Inflammatory macrophage treated with lipopolysaccharide for 4 hours (primary cell): ENCODE results near the gene TM7SF3.
A peak's percentile ranks its signal among the peaks of the same experiment; 100 is the strongest.
"Not testable (repeated sequence)": the region's sequence is repeated elsewhere in the genome, so short reads cannot be mapped to it uniquely, and the experiment has no call there.

ENCODE experiments used
- DNase-seq: peaks from one replicate; pipeline ENCODE4 v3.0.0-alpha.2; 2020

TM7SF3 gene

DNA sequence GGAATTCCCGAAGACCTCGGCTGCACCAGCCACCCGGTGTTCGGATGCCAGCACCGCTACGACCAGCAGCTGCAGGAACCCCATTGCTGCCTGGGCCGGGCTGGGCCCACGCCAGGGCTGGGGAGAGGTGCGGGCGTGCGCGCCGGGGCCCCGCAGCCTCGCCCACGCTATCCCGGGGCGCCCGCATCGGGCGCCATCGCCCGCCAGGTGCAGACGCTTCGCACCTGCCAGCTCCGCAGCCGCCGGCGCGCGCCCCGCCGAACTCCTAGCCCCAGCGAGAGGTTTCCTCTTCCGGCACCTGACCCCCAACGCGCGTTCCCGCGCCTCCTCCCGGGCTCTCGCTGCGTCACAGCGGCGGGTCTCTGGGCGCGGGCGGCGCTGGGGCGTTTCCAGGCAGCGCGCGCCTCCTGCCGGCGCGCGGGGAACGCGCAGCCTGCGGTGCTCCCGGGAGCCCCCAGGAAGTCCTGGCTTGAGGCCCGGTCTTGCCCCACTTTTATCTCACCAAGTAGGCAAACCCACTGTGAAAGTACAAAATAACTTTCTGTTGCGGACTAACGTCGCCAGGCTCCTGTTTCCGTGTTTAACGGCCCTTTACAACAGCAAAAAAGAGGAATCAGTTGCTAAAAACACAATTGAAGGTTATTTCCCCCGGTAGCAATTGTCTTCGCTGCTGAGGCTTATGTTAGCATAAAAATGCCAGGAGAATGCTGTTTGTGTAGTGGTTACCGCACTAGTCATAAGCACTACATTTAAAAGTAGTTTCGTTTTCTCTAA lies at the start of gene TM7SF3:
Gene TM7SF3 (minus strand): TSS at position 300 of the 774 bp plus-strand sequence. CDS start 216 bp downstream, at position 84.
- DNase-seq, result peak; percentile 93

DNA sequence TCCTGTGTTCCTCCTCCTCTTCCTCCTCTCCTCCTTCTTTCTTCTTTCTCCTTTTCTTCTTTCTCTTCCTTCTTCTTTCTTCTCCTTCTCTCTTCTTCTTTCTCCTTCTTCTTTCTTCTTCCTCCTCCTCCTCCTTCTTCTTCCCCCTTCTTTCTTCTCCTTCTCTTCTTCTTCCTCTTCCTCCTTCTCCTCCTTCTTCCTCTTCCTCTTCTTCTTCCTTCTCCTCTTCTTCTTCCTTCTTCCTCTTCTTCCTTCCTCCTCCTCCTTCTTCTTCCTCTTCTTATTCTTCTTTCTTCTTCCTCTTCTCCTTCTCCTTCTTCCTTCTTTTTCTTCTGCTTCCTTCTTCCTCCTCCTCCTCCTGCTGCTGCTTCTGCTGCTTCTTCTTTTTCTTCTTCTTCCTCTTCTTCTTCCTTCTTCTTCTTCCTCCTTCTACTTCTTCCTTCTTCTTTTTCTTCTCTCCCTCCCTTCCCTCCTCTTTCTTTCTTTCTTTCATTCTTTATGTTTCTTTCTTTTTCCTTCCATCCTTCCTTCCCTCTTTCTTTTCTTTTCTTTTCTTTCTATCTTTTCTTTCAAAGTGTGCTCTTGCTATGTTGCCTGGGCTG lies 49.2 kb upstream of the TM7SF3 start:
- DNase-seq, result no peak

DNA sequence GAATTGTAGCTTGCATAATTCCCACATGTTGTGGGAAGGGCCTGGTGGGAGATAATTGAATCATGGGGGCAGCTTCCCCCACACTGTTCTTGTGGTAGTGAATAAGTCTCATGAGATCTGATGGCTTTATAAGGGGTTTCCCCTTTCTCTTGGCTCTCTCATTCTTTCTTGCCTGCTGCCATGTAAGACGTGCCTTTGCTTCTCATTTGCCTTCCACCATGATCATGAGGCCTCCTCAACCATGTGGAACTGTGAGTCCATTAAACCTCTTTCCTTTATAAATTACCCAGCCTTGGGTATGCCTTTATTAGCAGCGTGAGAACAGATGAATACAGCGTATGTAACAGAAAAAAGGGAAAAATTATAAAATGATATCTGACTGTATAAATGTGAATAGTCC lies 47.1 kb upstream of the TM7SF3 start:
- DNase-seq, result peak; percentile 10

- DNase-seq, result no peak
Measured at GRCh38 chr12:27060740-27061139, 46.6 kb upstream of the TM7SF3 start.

- no peak for DNase-seq
Measured at GRCh38 chr12:27057543-27057942, 43.4 kb upstream of the TM7SF3 start.

DNA sequence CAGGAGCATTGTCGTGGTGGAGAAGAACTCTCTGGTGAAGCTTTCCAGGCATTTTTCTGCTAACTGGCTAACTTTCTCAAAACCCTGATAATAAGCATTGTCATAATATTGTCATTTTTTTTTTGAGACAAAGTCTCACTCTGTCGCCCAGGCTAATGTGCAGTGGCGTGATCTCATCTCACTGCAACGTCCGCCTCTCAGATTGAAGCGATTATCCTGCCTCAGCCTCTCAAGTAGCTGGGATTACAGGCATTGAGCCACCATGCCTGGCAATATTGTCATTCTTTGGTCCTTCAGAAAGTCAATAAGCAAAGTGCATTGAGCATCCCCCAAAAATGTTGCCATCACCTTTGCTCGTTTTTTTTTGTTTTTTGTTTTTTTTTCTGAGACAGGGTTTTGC lies 41.8 kb upstream of the TM7SF3 start:
- DNase-seq, result no peak

- no peak for DNase-seq
Measured at GRCh38 chr12:27052742-27053141, 38.6 kb upstream of the TM7SF3 start.

DNA sequence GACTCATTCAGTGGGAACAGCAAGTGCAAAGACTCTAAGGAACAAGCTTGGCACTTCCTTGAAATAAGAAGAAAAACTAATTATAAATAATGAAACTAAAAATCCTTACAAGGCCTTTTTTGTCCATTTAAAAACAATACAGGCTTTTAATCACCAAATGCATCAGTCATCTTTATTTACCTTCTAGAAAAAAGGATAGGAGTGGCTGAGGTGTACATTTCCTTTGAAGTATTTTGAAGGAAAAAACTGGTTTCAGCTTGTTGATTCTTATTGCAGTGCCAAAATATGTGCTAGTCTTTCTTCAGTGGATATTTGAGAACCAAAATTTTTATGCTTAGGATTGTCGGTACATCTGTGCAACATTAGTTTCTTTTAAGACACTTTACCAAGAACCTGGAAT lies 38.0 kb upstream of the TM7SF3 start:
- no peak for DNase-seq

DNA sequence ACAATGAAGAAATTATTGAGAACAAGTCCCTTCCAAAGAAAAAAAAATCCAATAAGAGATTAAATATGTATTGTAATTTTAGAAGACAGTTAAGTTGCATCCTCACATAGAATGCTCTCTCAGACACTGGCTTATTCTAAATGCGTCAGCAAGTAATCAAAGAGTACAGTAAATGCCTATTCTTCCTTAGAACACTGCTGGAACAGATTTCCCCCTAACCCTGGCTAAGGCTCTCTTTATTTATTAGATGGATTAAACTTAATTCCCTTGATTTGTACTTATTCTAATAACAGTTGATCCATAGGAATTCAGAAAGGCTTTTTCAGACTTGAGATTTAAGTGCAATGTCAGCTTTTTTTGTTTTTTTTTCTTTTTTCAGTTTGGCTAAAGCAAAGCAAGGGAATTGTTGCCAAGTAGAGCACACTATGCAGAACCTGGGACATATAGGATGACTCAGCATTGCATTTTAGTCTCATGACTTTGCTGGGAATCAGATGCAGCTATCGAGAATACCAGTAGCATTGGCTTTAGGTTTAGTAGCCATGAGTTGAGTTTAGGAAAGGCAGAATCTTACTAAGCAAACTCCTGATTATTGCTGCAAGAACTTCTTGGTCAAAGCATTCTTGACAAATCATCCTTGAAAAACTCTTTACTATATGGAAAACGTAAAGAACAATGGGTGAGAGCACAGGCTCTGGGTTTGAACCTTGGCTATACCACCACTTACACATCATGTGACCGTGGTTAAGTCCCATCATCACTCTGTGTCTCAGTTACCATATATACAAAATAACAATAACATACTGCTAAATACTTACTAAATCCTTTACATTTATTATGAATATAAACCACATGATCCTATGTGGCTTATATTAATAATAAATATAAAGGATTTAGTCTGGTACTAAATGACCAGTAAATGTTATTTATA lies 34.9 kb upstream of the TM7SF3 start:
- DNase-seq, result peak; percentile 26

- not testable (repeated sequence) for DNase-seq
Measured at GRCh38 chr12:27042018-27042417, 27.8 kb upstream of the TM7SF3 start.

DNA sequence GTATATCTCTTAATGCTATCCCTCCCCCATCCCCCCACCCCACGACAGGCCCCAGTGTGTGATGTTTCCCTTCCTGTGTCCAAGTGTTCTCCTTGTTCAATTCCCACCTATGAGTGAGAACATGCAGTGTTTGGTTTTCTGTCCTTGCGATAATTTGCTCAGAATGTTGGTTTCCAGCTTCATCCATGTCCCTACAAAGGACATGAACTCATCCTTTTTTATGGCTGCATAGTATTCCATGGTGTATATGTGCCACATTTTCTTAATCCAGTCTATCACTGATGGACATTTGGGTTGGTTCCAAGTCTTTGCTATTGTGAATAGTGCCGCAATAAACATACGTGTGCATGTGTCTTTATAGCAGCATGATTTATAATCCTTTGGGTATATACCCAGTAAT lies 26.5 kb upstream of the TM7SF3 start:
- DNase-seq, result not testable (repeated sequence)

DNA sequence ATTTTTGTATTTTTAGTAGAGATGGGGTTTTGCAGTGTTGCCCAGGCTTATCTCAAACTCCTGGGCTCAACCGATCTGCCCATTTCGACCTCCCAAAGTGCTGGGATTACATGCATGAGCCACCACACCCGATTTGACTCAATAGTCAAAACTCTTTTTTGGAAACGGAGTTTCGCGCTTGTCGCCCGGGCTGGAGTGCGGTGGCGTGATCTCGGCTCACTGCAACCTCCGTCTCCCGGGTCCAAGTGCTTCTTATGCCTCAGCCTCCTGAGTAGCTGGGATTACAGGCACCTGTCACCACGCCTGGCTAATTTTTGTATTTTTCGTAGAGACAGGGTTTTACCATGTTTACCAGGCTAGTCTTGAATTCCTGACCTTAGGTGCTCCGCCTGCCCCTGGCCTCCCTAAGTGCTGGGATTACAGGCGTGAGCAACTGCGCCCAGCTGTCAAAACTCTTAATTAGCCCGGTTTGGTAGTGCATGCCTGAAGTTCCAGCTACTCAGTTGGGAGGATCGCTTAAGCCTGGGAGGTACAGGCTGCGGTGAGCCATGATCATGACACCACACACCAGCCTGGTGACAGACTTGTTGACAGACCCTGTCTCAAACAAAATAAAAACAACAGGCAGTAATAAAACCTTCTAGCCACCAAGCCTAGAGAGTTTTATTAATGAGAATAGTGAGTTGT lies 20.6 kb upstream of the TM7SF3 start:
- DNase-seq, result no peak

- no peak for DNase-seq
Measured at GRCh38 chr12:27032679-27033078, 18.5 kb upstream of the TM7SF3 start.

DNA sequence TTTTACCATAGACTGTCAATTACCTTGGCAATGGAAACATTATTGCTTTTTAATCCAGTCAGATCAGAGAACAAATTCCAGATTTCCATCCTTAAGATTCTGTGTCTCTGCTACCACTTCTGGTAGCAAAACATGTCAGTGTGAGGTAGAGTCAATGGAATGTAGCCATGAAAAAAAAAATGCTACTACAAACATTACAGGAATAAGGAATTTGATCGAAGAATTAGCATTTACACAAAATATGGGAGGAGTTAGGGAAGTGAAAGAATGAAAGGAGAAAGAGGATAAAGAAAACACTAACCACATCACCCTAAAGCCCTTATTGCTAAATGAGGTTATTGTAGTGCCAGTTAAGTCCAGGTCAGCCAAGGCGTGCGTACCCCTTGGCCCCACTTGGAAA lies 17.3 kb upstream of the TM7SF3 start:
- no peak for DNase-seq

DNA sequence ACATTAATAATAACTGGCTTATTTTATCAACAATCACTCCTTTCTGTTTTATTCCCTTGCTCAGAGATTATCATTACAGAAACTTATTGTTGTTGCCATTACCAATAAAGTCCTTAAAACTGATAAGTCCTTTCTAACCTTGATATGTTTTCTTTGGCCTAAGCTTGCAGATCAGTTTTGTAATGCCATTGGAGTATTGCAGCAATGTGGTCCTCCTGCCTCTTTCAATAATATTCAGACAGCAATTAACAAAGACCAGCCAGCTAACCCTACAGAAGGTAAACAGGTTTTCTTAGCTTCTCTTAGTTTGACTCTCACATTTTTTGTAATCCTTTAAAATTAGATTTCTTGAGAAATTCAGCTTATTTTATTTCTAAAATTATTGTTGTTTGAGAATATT lies 12.1 kb upstream of the TM7SF3 start:
- no peak for DNase-seq

DNA sequence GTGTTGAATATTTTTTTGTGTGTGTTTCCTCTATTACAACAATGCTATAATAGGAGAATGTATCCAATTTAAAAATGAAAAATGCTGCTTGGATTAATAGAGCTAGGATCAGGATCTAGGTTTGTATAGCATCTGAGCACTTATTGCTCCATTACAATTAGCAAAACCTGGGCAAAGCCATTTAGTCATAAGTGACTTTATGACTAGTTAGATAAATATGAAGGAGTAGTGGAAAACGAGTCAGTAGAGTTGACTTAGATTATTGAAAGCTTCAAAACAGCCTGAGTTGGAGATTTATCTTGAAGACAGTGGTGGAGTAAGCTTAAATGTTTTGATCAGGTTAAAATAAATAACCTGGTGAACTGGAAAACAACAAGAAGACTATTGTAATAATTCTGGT lies 10.9 kb upstream of the TM7SF3 start:
- no peak for DNase-seq

DNA sequence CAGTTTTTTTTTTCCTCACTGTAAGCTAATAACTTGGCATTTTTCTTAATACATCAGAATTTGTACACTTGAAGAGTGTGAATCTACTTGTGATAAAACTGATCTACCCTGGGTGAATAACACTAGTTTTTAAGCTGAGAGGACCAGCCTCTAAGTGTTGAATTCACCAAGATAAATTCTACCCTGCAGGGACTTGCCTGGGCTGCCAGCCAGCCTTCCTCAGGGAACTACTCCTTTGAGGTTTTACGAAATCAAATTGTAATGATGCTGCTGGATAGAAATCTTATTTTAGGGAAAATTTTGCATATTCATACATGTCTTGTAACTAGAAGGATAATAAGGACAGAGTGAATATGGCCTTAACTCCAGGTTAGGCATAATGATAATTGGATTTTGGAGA lies 10.1 kb upstream of the TM7SF3 start:
- no peak for DNase-seq

- DNase-seq, result no peak
Measured at GRCh38 chr12:27020761-27021160, 6.6 kb upstream of the TM7SF3 start.

- no peak for DNase-seq
Measured at GRCh38 chr12:27018037-27018436, 3.9 kb upstream of the TM7SF3 start.

DNA sequence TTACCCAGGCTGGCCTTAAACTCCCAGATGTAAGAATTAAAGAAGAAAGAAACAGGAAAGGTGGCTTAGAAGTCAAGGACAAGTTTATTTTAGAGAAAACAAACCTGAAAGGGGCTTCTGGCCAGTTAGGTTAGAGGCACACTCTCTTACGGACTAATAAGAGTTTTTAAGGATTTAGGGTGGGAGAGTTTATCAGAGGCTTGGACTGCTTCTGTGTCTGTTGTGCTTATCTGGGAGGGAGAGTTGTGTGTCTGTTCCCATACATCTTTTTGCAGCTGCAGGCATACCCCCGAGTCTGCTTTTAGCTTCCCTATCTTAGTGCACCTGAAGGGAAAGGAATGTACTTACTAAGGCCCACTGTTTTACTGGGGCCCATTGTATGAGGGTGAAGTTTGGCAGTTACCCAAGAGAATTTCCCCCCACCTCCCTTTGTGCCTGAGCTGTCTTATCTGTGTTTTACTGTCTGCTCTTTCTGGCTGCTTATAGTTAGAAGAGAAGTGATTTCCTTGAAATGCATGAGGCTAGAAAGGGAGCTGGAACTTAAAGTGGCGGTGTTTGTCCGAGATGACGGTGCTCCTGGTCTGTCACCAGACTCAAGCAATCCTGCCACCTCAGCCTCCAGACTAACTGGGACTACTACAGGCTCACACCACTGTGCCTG lies 3.1 kb upstream of the TM7SF3 start:
- DNase-seq, result not testable (repeated sequence)

DNA sequence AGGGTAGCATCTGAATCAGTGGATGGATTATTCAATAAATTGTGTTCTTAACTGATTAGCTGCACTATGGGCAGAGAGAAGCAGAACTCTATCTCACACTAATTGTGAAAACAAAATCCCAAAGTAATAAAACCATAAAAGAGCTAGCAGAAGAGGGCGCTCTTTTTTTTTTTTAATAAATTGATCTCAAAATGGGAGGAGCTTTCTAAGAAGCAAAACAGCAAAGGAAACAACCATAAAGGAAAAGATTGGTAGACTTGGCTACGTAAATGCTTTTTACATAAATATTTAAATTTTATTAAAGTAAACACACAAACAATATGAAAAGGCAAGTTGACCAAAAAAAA lies 1.5 kb upstream of the TM7SF3 start:
- DNase-seq, result peak; percentile 66
